Activated T-helper 2 cell treated with anti-CD3 and anti-CD28 coated beads, Interferon-gamma antibody, Interleukin-2, Interleukin-4, amounts not matched to agents 10 μg/mL and 5 μg/mL and 100 μg/mL, durations not matched to agents 14 hours and 24 hours and 36 hours (primary cell): Measurements from ENCODE around the gene PHLDA2. TPM values are rescaled to one million over a fixed set of nuclear protein-coding genes. Genes with fewer than 3 reads are reported as not detected.
"Not testable (repeated sequence)": the region's sequence is repeated elsewhere in the genome, so short reads cannot be mapped to it uniquely, and the experiment has no call there.

Source experiments
- DNase-seq: peaks from one replicate; pipeline ENCODE4 v3.0.0; 2021; ENCODE audit warnings: low spot score
- H3K27ac Mint-ChIP-seq: one replicate; pipeline ENCODE4 v1.8.0; 2021; ENCODE audit warnings: mixed read lengths
- H3K27me3 Mint-ChIP-seq: one replicate; pipeline ENCODE4 v1.8.0; 2021; ENCODE audit warnings: low read depth, mixed read lengths
- H3K36me3 Mint-ChIP-seq: one replicate; pipeline ENCODE4 v1.8.0; 2021; ENCODE audit warnings: low read depth, mixed read lengths
- H3K4me1 Mint-ChIP-seq: one replicate; pipeline ENCODE4 v1.8.0; 2021; ENCODE audit warnings: low read depth, mixed read lengths
- H3K4me3 Mint-ChIP-seq: one replicate; pipeline ENCODE4 v1.8.0; 2021; ENCODE audit warnings: low read depth, mild to moderate bottlenecking, moderate library complexity, mixed read lengths
- H3K9me3 Mint-ChIP-seq: one replicate; pipeline ENCODE4 v1.8.0; 2021; ENCODE audit warnings: mixed read lengths
- intact Hi-C: fragments of 100-400 bp; cut with micrococcal nuclease; formaldehyde crosslinking; loops from one replicate; pipeline ENCODE4 v1.15.1; 2023
- total RNA-seq: library from RNA; stranded (reverse); gene quantifications from 2 replicates; pipeline ENCODE4 v1.2.3, GENCODE V29; 2022

The PHLDA2 gene
- total RNA-seq, 1 donor from 2014 or later, result 34.7 TPM

- intact Hi-C loops, result no loop called here
- Mint-ChIP-seq H3K36me3 (peaks cover 63% of the 10 kb centered on the region), H3K4me3 (no peak overlapping the region), H3K9me3 (peaks cover 24% of the 10 kb centered on the region), H3K27me3 (no peaks in the 10 kb centered on the region), H3K4me1 (peaks cover 27% of the 10 kb centered on the region), H3K27ac (no peak overlapping the region)
- no peak for DNase-seq
These were observed 13.2 kb upstream of the PHLDA2 start for GRCh38 chr11:2942447-2942846.

DNA sequence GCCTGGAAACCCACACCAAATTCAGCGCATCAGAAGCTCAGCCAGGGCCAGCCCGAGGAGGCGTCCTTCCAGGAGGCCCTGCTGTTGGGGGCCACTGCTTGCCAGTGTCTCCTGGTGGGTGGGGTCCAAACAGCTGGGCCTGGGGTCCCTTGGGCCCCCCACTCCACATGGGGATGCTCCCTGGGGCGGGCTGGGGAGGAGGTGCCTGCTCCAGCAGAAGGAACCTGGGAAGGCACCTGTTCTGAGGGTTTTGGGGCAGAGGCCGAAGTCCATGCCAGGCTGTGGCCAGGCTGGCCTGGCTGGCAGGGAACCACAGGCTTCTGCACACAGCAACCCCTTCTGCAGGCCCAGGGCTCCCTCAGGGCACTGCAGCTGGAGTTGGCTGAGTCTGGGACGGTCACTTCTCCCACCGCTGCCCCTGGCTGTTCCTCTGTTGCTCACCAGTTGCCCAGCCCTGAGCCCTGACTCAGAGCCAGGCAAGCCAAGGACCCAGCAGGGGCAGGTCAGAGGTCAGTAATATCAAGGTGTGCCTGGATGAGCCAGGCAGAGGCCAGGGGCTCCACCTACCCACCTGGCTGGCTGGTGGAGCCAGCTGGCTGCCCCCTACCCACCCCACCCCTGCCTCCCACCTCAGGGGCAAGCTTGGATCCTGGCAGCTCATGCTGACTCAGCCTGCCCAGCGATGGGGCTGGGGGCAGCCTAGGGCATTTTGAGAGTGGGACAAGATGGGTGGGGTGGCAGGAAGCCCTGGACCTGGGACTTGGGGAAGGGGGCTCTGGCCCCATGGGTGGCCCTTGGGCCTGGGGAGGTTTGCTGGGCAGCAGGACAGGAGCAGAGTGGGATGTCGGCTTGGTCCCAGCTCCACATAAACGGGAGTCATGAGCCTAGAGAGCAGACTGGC, 12.0 kb upstream of the PHLDA2 start:
- no peaks in the 10 kb centered on the region for H3K27me3 Mint-ChIP-seq
- DNase-seq, result no peak
- H3K9me3 Mint-ChIP-seq, result peaks cover 26% of the 10 kb centered on the region
- intact Hi-C loops, result no loop called here
- H3K4me3 Mint-ChIP-seq, result no peak overlapping the region
- H3K36me3 Mint-ChIP-seq, result peaks cover 56% of the 10 kb centered on the region
- peak overlapping the region; percentile 7 for H3K27ac Mint-ChIP-seq
- peaks cover 15% of the 10 kb centered on the region for H3K4me1 Mint-ChIP-seq

- H3K27me3 Mint-ChIP-seq, result no peaks in the 10 kb centered on the region
- H3K27ac Mint-ChIP-seq, result peak overlapping the region; percentile 7
- intact Hi-C loops, result no loop called here
- H3K9me3 Mint-ChIP-seq, result peaks cover 26% of the 10 kb centered on the region
- H3K36me3 Mint-ChIP-seq, result peaks cover 49% of the 10 kb centered on the region
- DNase-seq, result peak; percentile 44
- no peak overlapping the region for H3K4me3 Mint-ChIP-seq
- H3K4me1 Mint-ChIP-seq, result peaks cover 7% of the 10 kb centered on the region
These were observed 11.1 kb upstream of the PHLDA2 start for GRCh38 chr11:2940147-2940920.

DNA sequence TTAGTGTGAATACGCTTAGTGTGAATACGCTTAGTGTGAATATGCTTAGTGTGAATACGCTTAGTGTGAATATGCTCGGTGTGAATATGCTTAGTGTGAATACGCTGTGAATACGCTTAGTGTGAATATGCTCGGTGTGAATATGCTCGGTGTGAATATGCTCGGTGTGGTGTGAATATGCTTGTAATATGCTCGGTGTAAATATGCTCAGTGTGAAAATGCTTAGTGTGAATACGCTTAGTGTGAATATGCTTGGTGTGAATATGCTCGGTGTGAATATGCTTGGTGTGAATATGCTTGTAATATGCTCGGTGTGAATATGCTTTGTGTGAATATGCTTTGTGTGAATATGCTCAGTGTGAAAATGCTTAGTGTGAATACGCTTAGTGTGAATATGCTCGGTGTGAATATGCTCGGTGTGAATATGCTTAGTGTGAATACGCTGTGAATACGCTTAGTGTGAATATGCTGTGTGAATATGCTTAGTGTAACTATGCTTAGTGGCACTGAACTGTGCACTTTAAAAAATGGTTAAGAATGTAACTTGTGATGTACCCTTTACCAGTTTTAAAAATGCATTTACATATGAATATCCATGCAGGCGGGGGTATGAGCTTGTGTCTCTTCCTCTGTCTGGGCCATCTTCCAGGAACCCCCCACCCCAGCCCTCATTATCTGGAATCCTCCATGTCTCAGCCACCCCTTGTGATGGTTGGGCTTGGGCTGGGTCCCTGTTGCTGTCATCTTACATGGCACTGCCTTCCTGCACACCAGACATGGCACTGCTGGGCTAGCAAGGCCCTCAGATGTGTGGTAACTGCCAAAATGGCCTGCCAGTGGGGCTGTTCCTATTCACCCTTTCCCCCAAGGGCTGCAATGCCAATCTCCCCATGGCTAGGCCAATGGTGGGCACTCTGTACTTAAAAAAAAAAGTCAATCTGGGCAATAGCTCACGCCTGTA, 9.5 kb upstream of the PHLDA2 start:
- H3K4me1 Mint-ChIP-seq, intact Hi-C loops, H3K4me3 Mint-ChIP-seq, H3K27me3 Mint-ChIP-seq, DNase-seq: not testable (repeated sequence)
- H3K27ac Mint-ChIP-seq, result peak overlapping the region; percentile 12
- peaks cover 35% of the 10 kb centered on the region for H3K36me3 Mint-ChIP-seq
- peaks cover 26% of the 10 kb centered on the region for H3K9me3 Mint-ChIP-seq

DNA sequence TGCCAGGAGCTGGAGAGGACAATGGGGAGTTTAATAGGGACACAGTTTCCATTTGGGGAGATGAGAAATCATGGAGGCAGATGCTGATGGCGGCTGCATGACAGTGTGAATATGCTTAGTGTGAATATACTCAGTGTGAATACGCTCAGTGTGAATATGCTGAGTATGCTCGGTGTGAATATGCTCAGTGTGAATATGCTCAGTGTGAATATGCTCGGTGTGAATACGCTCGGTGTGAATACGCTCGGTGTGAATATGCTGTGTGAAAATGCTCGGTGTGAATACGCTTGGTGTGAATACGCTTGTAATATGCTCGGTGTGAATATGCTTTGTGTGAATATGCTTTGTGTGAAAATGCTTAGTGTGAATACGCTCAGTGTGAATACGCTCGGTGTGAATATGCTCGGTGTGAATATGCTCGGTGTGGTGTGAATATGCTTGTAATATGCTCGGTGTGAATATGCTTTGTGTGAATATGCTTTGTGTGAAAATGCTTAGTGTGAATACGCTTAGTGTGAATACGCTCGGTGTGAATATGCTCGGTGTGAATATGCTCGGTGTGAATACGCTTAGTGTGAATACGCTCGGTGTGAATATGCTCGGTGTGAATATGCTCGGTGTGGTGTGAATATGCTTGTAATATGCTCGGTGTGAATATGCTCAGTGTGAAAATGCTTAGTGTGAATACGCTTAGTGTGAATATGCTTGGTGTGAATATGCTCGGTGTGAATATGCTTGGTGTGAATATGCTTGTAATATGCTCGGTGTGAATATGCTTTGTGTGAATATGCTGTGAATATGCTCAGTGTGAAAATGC, 8.6 kb upstream of the PHLDA2 start:
- H3K27me3 Mint-ChIP-seq, H3K4me3 Mint-ChIP-seq, H3K4me1 Mint-ChIP-seq, intact Hi-C loops, DNase-seq, H3K27ac Mint-ChIP-seq: not testable (repeated sequence)
- H3K36me3 Mint-ChIP-seq, result peaks cover 30% of the 10 kb centered on the region
- peaks cover 26% of the 10 kb centered on the region for H3K9me3 Mint-ChIP-seq

DNA sequence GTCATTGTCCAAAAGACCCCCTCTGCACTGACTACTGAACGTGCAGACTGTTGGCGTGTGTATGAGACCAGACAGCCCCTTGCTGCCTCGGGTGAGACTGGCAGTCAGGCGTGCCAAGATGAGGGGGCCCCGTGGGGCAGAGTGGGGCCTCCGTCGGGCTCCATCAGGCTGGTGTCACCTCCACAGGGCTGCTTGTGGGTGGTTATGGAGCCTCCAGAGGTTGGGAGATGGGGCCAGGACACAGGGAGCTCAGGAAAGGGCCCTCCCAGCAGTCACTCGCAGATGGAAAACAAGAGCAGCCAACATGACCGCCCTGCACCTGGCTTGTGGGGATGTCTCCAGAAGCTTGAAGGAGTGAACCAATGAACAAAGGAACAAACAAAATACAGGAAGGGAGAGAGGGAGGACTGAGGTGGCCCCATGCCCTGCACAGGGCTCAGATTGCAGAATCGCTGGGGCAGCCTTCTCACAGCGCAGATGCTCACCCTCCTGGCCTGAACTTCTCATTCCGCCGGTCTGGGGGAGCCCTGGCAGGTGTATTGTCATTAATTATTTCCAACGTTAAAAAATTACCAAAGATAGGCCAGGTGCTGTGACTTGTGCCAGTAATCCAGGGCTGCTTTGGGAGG, 5.5 kb upstream of the PHLDA2 start:
- intact Hi-C loops, result loop anchor here (5.0 kb wide), 1 partner anchor 42 kb away; no protein-coding TSS in a partner anchor
- H3K27me3 Mint-ChIP-seq, result no peaks in the 10 kb centered on the region
- H3K9me3 Mint-ChIP-seq, result peaks cover 24% of the 10 kb centered on the region
- H3K4me1 Mint-ChIP-seq, result peaks cover 14% of the 10 kb centered on the region
- no peak overlapping the region for H3K27ac Mint-ChIP-seq
- peaks cover 28% of the 10 kb centered on the region for H3K36me3 Mint-ChIP-seq
- no peak for DNase-seq
- H3K4me3 Mint-ChIP-seq, result no peak overlapping the region

DNA sequence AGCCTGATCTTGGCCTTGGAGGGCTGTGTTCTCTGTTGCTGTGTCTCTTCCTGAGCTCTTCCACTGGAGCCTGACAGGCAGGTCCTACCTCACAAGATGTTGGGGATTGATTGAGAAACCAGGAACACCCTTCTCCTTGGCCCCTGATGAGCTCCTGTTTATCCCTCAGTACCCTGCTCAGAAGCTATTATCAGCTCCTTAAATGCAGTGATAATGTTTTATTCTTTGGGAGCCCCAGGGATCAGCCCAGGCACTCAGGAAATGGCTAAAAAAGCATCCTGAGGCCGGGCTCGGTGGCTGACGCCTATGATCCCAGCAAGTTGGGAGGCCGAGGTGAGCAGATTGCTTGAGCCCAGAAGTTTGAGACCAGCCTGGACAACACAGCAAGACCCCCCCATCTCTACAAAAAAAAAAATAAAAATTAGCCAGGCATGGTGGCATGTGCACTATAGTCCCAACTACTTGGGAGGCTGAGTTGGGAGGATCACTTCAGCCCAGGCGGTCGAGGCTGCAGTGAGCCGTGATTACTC, 4.9 kb upstream of the PHLDA2 start:
- Mint-ChIP-seq H3K27ac (no peak overlapping the region), H3K4me1 (peaks cover 15% of the 10 kb centered on the region), H3K9me3 (peaks cover 19% of the 10 kb centered on the region), H3K36me3 (peaks cover 22% of the 10 kb centered on the region), H3K27me3 (peaks cover under 1% of the 10 kb centered on the region), H3K4me3 (no peak overlapping the region)
- DNase-seq, result no peak
- intact Hi-C loops, result loop anchor here (5.0 kb wide), 1 partner anchor 42 kb away; no protein-coding TSS in a partner anchor

DNA sequence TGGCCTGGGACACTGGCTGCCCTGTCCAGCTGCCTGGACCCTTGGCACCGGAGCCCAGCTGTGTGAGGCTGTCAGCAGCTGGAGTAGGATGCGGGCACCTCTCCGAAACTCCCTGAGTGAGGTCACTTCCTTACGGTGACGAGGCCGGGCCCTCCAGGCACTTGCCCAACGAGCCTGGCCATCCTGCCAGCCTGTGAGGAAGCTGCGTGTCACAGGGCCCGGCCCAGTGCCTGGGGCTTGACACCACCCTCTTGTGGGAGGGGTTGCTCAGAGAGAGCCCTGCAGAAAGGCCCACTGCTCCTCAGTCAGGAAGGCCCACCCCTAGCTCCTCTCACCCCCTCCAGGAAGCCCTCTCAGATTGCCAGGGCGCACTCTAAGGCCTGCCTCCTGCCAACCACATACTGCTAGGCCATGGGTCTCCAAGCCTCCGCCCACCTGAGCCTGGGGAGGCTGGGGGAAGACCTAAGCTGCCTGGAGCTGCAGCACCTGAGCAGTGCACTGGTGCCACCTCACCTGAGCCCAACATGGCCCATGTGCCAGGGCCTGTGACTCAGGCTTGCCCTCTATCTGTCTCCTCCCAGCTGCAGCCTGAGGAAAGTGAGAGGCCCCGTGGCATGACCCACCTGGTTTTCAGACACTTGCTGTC, 4.3 kb upstream of the PHLDA2 start:
- peak; percentile 54 for DNase-seq
- peaks cover 3% of the 10 kb centered on the region for H3K27me3 Mint-ChIP-seq
- peaks cover 18% of the 10 kb centered on the region for H3K36me3 Mint-ChIP-seq
- H3K4me1 Mint-ChIP-seq, result peaks cover 16% of the 10 kb centered on the region
- intact Hi-C loops, result loop anchor here (5.0 kb wide), 1 partner anchor 41 kb away; no protein-coding TSS in a partner anchor
- peak overlapping the region; percentile 38 for H3K27ac Mint-ChIP-seq
- H3K4me3 Mint-ChIP-seq, result no peak overlapping the region
- peaks cover 13% of the 10 kb centered on the region for H3K9me3 Mint-ChIP-seq

DNA sequence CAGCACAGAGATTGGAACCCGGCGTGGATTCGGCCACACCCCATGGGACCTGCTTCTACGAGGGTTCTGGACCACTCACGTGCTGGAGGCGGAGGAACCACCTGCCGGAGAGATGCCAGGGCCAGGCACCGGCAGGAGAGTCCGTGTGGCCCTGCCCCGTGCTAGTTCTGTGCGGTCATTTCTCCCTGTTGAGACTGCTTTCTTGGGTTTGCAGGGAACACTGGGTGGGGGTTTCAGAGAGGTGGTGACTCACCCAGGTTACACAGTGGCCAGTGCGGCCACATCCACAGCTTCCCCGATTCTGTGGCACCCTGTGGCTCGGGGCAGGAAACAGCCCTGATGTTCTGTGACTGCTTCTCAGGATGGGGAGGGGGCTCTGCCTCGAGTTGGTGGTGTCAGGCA, 3.6 kb upstream of the PHLDA2 start:
- Mint-ChIP-seq H3K9me3 (peaks cover 7% of the 10 kb centered on the region), H3K4me1 (peaks cover 21% of the 10 kb centered on the region), H3K4me3 (no peak overlapping the region), H3K27ac (peak overlapping the region; percentile 38), H3K36me3 (peaks cover 15% of the 10 kb centered on the region), H3K27me3 (peaks cover 8% of the 10 kb centered on the region)
- intact Hi-C loops, result loop anchor here (5.0 kb wide), 1 partner anchor 41 kb away; no protein-coding TSS in a partner anchor
- DNase-seq, result no peak

GRCh38 chr11:2931771-2932738, 2.8 kb upstream of the PHLDA2 start:
- peaks cover 15% of the 10 kb centered on the region for H3K27me3 Mint-ChIP-seq
- no peak overlapping the region for H3K4me3 Mint-ChIP-seq
- H3K36me3 Mint-ChIP-seq, result peaks cover 7% of the 10 kb centered on the region
- no peaks in the 10 kb centered on the region for H3K9me3 Mint-ChIP-seq
- DNase-seq, result no peak
- no peak overlapping the region for H3K27ac Mint-ChIP-seq
- peaks cover 24% of the 10 kb centered on the region for H3K4me1 Mint-ChIP-seq
- intact Hi-C loops, result loop anchor here (2.0 to 5.0 kb wide), 2 partner anchors 40 to 61 kb away; partner anchors contain the start of gene NAP1L4
